IPS-NIHi7 (cell line): ENCODE results near the gene ZNF841.
"Not testable (repeated sequence)": the region's sequence is repeated elsewhere in the genome, so short reads cannot be mapped to it uniquely, and the experiment has no call there.

Experiments
- DNase-seq: peaks from one replicate; pipeline ENCODE4 v3.0.0; 2012; ENCODE audit warnings: mixed read lengths; ENCODE audit errors: extremely low spot score

Gene ZNF841

GRCh38 chr19:52066258-52066863 lies 29.2 kb downstream of the ZNF841 start:
- DNase-seq = no peak

GRCh38 chr19:52065399-52065798 lies 30.2 kb downstream of the ZNF841 start:
- no peak for DNase-seq

DNA sequence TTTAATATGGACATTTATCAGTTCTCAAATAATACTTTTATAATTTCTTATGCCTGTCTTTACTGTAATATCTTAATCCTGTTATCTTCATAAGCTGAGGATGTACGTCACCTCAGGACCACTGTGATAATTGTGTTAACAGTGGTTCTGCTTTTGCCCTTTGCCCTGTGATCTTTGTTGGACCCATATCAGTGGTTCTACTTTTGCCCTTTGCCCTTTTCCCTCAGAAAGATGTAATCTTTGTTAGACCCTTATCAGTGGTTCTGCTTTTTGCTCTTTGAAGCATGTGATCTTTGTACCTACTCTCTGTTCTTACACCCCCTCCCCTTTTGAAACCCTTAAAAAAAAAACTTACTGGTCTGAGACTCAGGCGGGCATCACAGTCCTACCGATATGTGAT lies 39.1 kb downstream of the ZNF841 start:
- DNase-seq = not testable (repeated sequence)

GRCh38 chr19:52051736-52052135 lies 43.8 kb downstream of the ZNF841 start:
- DNase-seq = not testable (repeated sequence)

GRCh38 chr19:52048555-52049501 lies 46.7 kb downstream of the ZNF841 start, which contains the start of gene ZNF432:
ZNF432 (minus strand) TSS chr19:52048838; CDS start chr19:52046868, 1,970 bp downstream.
- peak; percentile 96 for DNase-seq

- DNase-seq = no peak
Observed at GRCh38 chr19:52039169-52039568, 56.4 kb downstream of the ZNF841 start.

DNA sequence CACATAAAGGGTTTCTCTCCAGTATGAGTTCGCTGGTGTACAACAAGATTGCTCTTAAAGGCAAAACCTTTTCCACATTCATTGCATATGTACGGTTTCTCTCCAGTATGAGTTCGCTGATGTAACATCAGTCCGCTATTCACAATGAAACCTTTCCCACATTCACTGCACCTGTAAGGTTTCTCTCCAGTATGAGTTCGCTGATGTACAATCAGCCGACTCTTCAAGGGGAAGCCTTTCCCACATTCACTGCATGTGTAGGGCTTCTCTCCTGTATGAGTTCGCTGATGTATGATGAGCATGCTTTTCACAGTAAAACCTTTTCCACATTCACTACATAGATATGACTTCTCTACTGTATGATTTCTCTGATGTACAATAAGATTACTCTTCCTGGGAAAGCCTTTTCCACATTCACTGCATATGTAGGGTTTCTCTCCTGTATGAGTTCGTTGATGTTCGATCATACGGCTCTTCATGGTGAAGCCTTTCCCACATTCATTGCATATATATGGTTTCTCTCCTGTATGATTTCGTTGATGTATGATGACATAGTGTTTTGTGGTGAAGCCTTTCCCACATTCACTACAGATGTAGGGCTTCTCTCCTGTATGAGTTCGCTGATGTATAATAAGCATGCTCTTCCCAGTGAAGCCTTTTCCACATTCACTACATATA lies 61.4 kb downstream of the ZNF841 start:
- no peak for DNase-seq

DNA sequence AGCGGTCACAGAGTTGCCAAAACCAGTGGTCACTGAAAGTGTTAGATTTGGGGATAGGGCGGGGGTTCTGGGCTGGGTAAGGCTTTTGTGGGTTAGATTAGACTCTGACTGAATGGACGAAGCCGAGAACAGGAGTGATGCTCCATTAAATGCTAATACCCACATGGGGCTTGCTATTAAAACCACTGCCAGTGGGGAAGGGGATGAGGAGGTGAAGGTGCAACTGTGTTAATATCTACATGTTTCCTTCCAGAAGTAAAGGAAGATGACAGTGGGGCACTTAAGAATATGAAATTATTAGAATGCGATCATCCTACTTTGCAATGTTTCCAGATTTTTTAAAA lies 66.8 kb downstream of the ZNF841 start:
- peak; percentile 43 for DNase-seq

- DNase-seq = peak; percentile 94
Observed at GRCh38 chr19:52028027-52028779, 67.4 kb downstream of the ZNF841 start, which contains the start of gene ZNF614. ZNF614 (minus strand) TSS chr19:52028379; CDS start chr19:52025745, 2,634 bp downstream.

DNA sequence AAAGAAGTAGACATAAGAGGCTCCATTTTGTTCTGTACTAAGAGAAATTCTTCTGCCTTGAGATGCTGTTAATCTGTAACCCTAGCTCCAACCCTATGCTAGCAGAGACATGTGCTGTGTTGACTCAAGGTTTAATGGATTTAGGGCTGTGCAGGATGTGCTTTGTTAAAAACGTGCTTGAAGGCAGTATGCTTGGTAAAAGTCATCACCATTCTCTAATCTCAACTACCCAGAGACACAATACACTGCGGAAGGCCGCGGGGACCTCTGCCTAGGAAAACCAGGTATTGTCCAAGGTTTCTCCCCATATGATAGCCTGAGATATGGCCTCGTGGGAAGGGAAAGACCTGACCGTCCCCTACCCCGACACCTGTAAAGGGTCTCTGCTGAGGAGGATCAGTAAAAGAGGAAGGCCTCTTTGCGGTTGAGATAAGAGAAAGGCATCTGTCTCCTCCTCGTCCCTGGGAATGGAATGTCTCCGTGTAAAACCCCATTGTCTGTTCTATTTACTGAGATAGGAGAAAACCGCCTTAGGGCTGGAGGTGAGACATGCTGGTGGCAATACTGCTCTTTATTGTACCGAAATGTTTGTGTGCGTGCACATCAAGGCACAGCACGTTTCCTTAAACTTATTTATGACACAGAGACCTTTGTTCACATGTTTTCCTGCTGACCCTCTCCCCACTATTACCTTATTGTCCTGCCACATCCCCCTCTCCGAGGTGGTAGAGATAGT lies 69.1 kb downstream of the ZNF841 start:
- DNase-seq = not testable (repeated sequence)

DNA sequence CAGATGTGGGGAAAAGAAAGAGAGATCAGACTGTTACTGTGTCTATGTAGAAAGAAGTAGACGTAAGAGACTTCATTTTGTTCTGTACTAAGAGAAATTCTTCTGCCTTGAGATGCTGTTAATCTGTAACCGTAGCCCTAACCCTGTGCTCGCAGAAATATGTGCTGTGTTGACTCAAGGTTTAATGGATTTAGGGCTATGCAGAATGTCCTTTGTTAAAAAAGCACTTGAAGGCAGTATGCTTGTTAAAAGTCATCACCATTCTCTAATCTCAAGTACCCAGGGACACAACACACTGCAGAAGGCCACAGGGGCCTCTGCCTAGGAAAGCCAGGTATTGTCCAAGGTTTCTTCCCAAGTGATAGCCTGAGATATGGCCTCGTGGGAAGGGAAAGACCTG lies 71.1 kb downstream of the ZNF841 start:
- not testable (repeated sequence) for DNase-seq

GRCh38 chr19:52022193-52022592 lies 73.4 kb downstream of the ZNF841 start:
- no peak for DNase-seq

DNA sequence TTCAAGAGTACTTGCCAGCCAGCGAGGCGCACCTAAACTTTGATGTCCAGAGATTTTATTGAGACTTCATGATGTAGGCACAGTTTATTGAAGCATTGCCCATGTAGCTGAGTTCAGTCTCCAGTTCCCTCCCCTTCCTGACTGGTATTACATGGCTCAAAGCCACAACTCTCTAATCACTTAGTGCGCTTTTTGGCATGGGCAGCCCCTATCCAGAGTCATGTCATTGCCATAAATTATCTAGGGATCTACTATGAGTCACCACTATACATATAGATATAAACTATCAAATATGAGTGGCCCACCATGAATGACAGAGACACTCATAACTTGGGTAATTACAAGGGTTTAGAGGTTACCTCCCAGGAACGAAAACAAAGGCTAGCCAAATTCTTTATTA lies 75.1 kb downstream of the ZNF841 start:
- DNase-seq = no peak
